ENCODE data around the gene PLCL2. TPM values are rescaled to one million over a fixed set of nuclear protein-coding genes. Genes with fewer than 3 reads are reported as not detected.

The PLCL2 gene
- total RNA-seq, 1 experiment from 2014 or later: 32.1 TPM

DNA sequence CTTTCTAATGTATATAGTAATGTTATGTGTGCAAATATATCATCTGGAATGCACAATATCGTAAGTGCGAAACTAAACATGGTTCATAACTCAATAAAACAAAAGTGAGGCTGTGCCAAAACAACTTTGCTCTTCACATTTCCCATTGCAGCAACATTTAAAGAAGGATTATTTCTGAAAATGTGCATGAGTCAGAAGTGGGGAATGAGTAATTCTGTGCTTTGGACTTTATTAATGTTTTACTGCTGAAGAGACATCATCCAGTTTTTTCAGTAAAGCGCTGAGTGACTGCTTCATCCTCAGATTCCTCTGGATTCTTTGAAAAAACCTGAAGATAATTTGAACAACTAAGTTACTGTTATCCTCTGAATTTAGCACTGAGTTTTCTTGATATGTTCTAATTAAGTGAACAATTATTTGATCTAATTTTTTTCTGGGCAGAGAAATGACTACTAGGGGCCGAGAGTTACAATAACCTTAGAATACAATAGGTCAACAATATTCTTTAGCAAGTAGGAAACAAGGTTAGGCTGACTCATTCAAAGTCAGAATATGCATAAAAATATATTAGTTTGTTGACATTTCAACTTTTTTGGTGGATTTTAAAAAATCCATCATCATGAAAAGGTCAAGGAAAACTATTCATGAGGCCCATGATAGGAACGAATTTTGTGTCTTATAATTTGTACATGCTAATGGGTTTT, 20.0 kb upstream of the PLCL2 start:
- no peaks in the 10 kb centered on the region for H3K4me1 Mint-ChIP-seq
- no peak overlapping the region for H2AFZ ChIP-seq (ENCODE audit: low read length)

More for the DNA sequence above, 20.0 kb upstream of the PLCL2 start:
- no peak overlapping the region for H4K8ac ChIP-seq (replicated peaks; ENCODE audit: insufficient read length, low read depth, low read length)
- H3K4me2 ChIP-seq (ENCODE audit: insufficient read depth, insufficient read length, low read length): no peak overlapping the region
- no peaks in the 10 kb centered on the region for H3K79me1 ChIP-seq (ENCODE audit: insufficient read depth, low read depth, low read length, poor library complexity, severe bottlenecking)
- Mint-ChIP-seq H3K9me3 (peaks cover 4 to 5% of the 10 kb centered on the region in 2 experiments; a peak in 4 of 5 replicates), H3K4me3 (no peak overlapping the region), H3K27ac (no peak overlapping the region), H3K36me3 (ENCODE audit: insufficient read depth in 1 of 3, low read depth in 3 of 3) (peaks cover 0 to 2% (median 0%) of the 10 kb centered on the region in 3 experiments; a peak in 1 of 7 replicates), H3K27me3 (ENCODE audit: low read depth) (peaks cover 3% of the 10 kb centered on the region; the same call in 1 of the 2 replicates)
- no peak overlapping the region for H3K56ac ChIP-seq (ENCODE audit: insufficient read length, low read depth, low read length)
- DNase-seq: no peak
- TF ChIP-seq, protein P1, sequence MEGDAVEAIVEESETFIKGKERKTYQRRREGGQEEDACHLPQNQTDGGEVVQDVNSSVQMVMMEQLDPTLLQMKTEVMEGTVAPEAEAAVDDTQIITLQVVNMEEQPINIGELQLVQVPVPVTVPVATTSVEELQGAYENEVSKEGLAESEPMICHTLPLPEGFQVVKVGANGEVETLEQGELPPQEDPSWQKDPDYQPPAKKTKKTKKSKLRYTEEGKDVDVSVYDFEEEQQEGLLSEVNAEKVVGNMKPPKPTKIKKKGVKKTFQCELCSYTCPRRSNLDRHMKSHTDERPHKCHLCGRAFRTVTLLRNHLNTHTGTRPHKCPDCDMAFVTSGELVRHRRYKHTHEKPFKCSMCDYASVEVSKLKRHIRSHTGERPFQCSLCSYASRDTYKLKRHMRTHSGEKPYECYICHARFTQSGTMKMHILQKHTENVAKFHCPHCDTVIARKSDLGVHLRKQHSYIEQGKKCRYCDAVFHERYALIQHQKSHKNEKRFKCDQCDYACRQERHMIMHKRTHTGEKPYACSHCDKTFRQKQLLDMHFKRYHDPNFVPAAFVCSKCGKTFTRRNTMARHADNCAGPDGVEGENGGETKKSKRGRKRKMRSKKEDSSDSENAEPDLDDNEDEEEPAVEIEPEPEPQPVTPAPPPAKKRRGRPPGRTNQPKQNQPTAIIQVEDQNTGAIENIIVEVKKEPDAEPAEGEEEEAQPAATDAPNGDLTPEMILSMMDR (conservative IDR thresholded peaks at IDR 0.05): no peak
- H3K9me3 ChIP-seq (ENCODE audit: control insufficient read depth, low read depth, low read length): no peaks in the 10 kb centered on the region
- no peaks in the 10 kb centered on the region for H3K79me2 ChIP-seq (ENCODE audit: insufficient read depth, low read length)
- H4K20me1 ChIP-seq (ENCODE audit: control insufficient read depth, insufficient read depth, insufficient read length): no peaks in the 10 kb centered on the region
- no peak overlapping the region for H4K91ac ChIP-seq (ENCODE audit: insufficient read length, low read depth, low read length)
- H2BK15ac ChIP-seq (ENCODE audit: low read depth, low read length): no peak overlapping the region
- no peak overlapping the region for H3K18ac ChIP-seq (ENCODE audit: insufficient read length, low read depth, low read length)
- H3K27me3 ChIP-seq (ENCODE audit: insufficient read depth, low read length): no peaks in the 10 kb centered on the region
- H2AK5ac ChIP-seq (ENCODE audit: insufficient read length, low read length): no peak overlapping the region
- no peak overlapping the region for H3K9ac ChIP-seq (ENCODE audit: extremely low read depth, insufficient read length, low read length)
- no peaks in the 10 kb centered on the region for H3K4me1 ChIP-seq (ENCODE audit: insufficient read depth, low read length)
- no peak overlapping the region for H3K27ac ChIP-seq (ENCODE audit: insufficient read length, low read depth, low read length)
- H2BK120ac ChIP-seq (ENCODE audit: low read depth, low read length, poor library complexity, severe bottlenecking): no peak overlapping the region
- no peak overlapping the region for H3K4ac ChIP-seq (ENCODE audit: low read depth, low read length)
- H3K23ac ChIP-seq (ENCODE audit: insufficient read length, low read depth, low read length): no peak overlapping the region
- no peak overlapping the region for H3T11ph ChIP-seq (ENCODE audit: low read length)
- WGBS (ENCODE audit: extremely low coverage, insufficient read length, low lambda C conversion rate): no CpG with 5 or more reads among the region's 5 CpGs
- H2BK12ac ChIP-seq (ENCODE audit: insufficient read length, low read depth, low read length): no peak overlapping the region
- no peak overlapping the region for H2BK5ac ChIP-seq (ENCODE audit: insufficient read length, low read length)
- no peak overlapping the region for H4K5ac ChIP-seq (ENCODE audit: insufficient read length, low read depth, low read length)
- H2BK20ac ChIP-seq (ENCODE audit: low read depth, low read length, poor library complexity, severe bottlenecking): no peak overlapping the region
- no peaks in the 10 kb centered on the region for H3K23me2 ChIP-seq (ENCODE audit: insufficient read length, low read depth, low read length, poor library complexity, severe bottlenecking)
- H3K14ac ChIP-seq (ENCODE audit: insufficient read depth, low read length): no peak overlapping the region
